Astrocyte (in vitro differentiated cells and primary cell): ENCODE measurements around the gene MICAL3. TPM values are rescaled to one million over a fixed set of nuclear protein-coding genes. Genes with fewer than 3 reads are reported as not detected.
A peak's percentile ranks its signal among the peaks of the same experiment; 100 is the strongest.

Source experiments
- DNase-seq: peaks from one replicate; pipeline ENCODE4 v3.0.0-alpha.2; 2010; ENCODE audit warnings: low read depth
- FAIRE-seq: peaks from 2 replicates; lab custom pipeline; 2011; peaks lifted over from hg19 to GRCh38; lab: Jason Lieb, UNC
- H2AFZ ChIP-seq: 2 replicates; pipeline ENCODE4 v1.6.0; 2012; ENCODE audit warnings: low read depth, low read length, inconsistent platforms
- H3K27ac ChIP-seq: 2 replicates; pipeline ENCODE4 v1.5.1; 2011; ENCODE audit warnings: low read depth, low read length, inconsistent platforms
- H3K27me3 ChIP-seq: 2 replicates; pipeline ENCODE4 v1.6.0; 2011; ENCODE audit warnings: low read length, inconsistent platforms; ENCODE audit not compliant: insufficient read depth
- H3K36me3 ChIP-seq: 2 replicates; pipeline ENCODE4 v1.5.1; 2011; ENCODE audit warnings: low read length, inconsistent platforms; ENCODE audit not compliant: insufficient read depth
- H3K4me1 ChIP-seq: 2 replicates; pipeline ENCODE4 v1.5.1; 2011; ENCODE audit warnings: low read length, inconsistent platforms; ENCODE audit not compliant: insufficient read depth
- H3K4me2 ChIP-seq: 2 replicates; pipeline ENCODE4 v1.6.0; 2012; ENCODE audit warnings: low read length, inconsistent platforms
- H3K4me3 ChIP-seq: 2 replicates; pipeline ENCODE4 v1.5.1; 2011; ENCODE audit warnings: low read depth, mild to moderate bottlenecking, low read length, inconsistent platforms; ENCODE audit not compliant: insufficient read depth
- H3K79me2 ChIP-seq: 2 replicates; pipeline ENCODE4 v1.6.0; 2012; ENCODE audit warnings: mild to moderate bottlenecking, low read length, inconsistent platforms; ENCODE audit not compliant: insufficient read depth
- H3K9ac ChIP-seq: 2 replicates; pipeline ENCODE4 v1.6.0; 2012; ENCODE audit warnings: mild to moderate bottlenecking, low read length, inconsistent platforms
- H3K9me3 ChIP-seq: 2 replicates; pipeline ENCODE4 v1.5.1; 2012; ENCODE audit warnings: low read depth, mild to moderate bottlenecking, low read length, inconsistent platforms; ENCODE audit not compliant: insufficient read depth
- H4K20me1 ChIP-seq: 2 replicates; pipeline ENCODE4 v1.6.0; 2012; ENCODE audit warnings: low read length, inconsistent platforms; ENCODE audit not compliant: insufficient read depth
- H3K27ac Mint-ChIP-seq: one replicate; pipeline ENCODE4 v1.8.0; 2021; ENCODE audit warnings: mild to moderate bottlenecking, mixed read lengths; ENCODE audit not compliant: unreplicated experiment
- H3K27me3 Mint-ChIP-seq: one replicate; pipeline ENCODE4 v1.8.0; 2021; ENCODE audit warnings: low read depth, mixed read lengths; ENCODE audit not compliant: unreplicated experiment
- H3K36me3 Mint-ChIP-seq: one replicate; pipeline ENCODE4 v1.8.0; 2021; ENCODE audit warnings: low read depth, mixed read lengths; ENCODE audit not compliant: unreplicated experiment
- H3K4me1 Mint-ChIP-seq: one replicate; pipeline ENCODE4 v1.8.0; 2021; ENCODE audit warnings: low read depth, mixed read lengths; ENCODE audit not compliant: unreplicated experiment
- H3K4me3 Mint-ChIP-seq: one replicate; pipeline ENCODE4 v1.8.0; 2021; ENCODE audit warnings: mild to moderate bottlenecking, moderate library complexity, mixed read lengths; ENCODE audit not compliant: unreplicated experiment
- H3K9me3 Mint-ChIP-seq: one replicate; pipeline ENCODE4 v1.8.0; 2021; ENCODE audit warnings: mild to moderate bottlenecking, mixed read lengths; ENCODE audit not compliant: unreplicated experiment
- CTCF ChIP-seq: IDR thresholded peaks from 2 replicates; pipeline ENCODE4 v1.5.1; 2011; ENCODE audit warnings: low read depth, mild to moderate bottlenecking, inconsistent platforms, low read length, moderate library complexity; ENCODE audit not compliant: insufficient read depth
- EZH2 ChIP-seq: IDR thresholded peaks from 2 replicates; pipeline ENCODE4 v1.6.1; 2012; ENCODE audit warnings: mild to moderate bottlenecking, low read length, inconsistent platforms; ENCODE audit not compliant: insufficient read depth
- total RNA-seq: library from RNA; stranded (reverse); gene quantifications from 2 replicates; pipeline ENCODE4 v1.2.1, GENCODE V29; 2021

MICAL3 gene
- total RNA-seq, 1 donor from 2014 or later, result 113 TPM

GRCh38 chr22:18024956-18025720 is 777 bp upstream of the MICAL3 start:
- Histone ChIP-seq H2AFZ (peak overlapping the region; percentile 99), H3K4me2 (peak overlapping the region; percentile 99), H3K4me1 (peaks cover 17% of the 10 kb centered on the region), H4K20me1 (no peaks in the 10 kb centered on the region), H3K27me3 (peaks cover 4% of the 10 kb centered on the region), H3K4me3 (peak overlapping the region; percentile 50), H3K9me3 (no peaks in the 10 kb centered on the region), H3K79me2 (no peaks in the 10 kb centered on the region), H3K27ac (no peak overlapping the region), H3K36me3 (no peaks in the 10 kb centered on the region), H3K9ac (peak overlapping the region; percentile 34)
- peaks cover 17% of the 10 kb centered on the region for H3K27me3 Mint-ChIP-seq
- no peak overlapping the region for H3K27ac Mint-ChIP-seq
- H3K4me3 Mint-ChIP-seq, result peak overlapping the region; percentile 85
- FAIRE-seq, result no peak
- TF ChIP-seq EZH2 (no peak), CTCF (no peak)
- H3K4me1 Mint-ChIP-seq, result peaks cover 22% of the 10 kb centered on the region
- DNase-seq, result no peak
- no peaks in the 10 kb centered on the region for H3K9me3 Mint-ChIP-seq
- no peaks in the 10 kb centered on the region for H3K36me3 Mint-ChIP-seq

- Histone ChIP-seq H3K4me2 (peak overlapping the region; percentile 99), H3K4me1 (peaks cover 17% of the 10 kb centered on the region), H3K79me2 (no peaks in the 10 kb centered on the region), H3K27me3 (peaks cover 4% of the 10 kb centered on the region), H2AFZ (peak overlapping the region; percentile 99), H3K9ac (peak overlapping the region; percentile 79), H3K4me3 (peak overlapping the region; percentile 67), H3K9me3 (no peaks in the 10 kb centered on the region), H3K27ac (no peak overlapping the region), H3K36me3 (no peaks in the 10 kb centered on the region), H4K20me1 (no peaks in the 10 kb centered on the region)
- peak; percentile 84 for DNase-seq
- no peaks in the 10 kb centered on the region for H3K36me3 Mint-ChIP-seq
- no peak for FAIRE-seq
- peak overlapping the region; percentile 64 for H3K27ac Mint-ChIP-seq
- H3K4me1 Mint-ChIP-seq, result peaks cover 22% of the 10 kb centered on the region
- peaks cover under 1% of the 10 kb centered on the region for H3K9me3 Mint-ChIP-seq
- TF ChIP-seq EZH2 (no peak), CTCF (no peak)
- H3K4me3 Mint-ChIP-seq, result peak overlapping the region; percentile 89
- peaks cover 17% of the 10 kb centered on the region for H3K27me3 Mint-ChIP-seq
These were observed 669 bp downstream of the MICAL3 start for GRCh38 chr22:18023509-18024275.
